GM19397 (cell line): ENCODE data around the gene LRP6.

Experiments used
- ATAC-seq: cut with Tn5 transposase; IDR thresholded peaks from one replicate; pipeline ENCODE4 v1.9.1; 2021; ENCODE audit warnings: mild to moderate bottlenecking, moderate library complexity; ENCODE audit not compliant: unreplicated experiment

LRP6 gene

DNA sequence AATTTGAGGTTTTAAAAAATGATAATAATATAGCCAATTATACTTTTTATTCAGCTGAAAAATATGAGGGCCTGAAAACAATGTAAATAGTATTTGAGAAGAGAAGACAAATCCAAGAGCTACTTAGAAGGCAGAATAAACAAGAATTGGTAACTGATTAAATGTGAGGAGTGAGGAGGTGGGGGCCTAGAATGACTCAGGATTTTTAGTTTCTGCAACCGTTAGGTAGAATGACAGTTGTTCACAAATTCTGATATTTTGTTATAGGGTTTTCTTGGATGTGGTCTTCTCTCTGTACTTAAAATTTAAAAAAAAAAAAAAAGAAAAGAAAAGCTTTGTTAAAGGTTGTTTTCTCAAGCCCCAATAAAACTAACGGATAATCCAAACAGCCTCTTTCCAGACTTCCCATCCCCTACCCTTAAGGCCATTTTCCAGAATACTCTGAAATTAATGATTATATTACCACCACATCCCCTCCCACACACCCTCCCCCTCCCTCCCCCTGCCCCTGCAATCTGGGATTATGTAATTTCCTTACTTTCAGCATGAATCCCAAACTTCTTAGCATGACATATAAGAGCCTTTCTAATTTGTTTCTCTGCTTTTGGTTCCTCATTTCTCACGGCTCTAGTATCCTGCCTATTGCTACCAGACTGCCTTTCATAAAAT is 50.4 kb downstream of the LRP6 start:
- ATAC-seq: no peak

- no peak for ATAC-seq
Measured at GRCh38 chr12:12214635-12215131, 52.2 kb downstream of the LRP6 start.

- ATAC-seq: no peak
Measured at GRCh38 chr12:12214201-12214600, 52.6 kb downstream of the LRP6 start.

DNA sequence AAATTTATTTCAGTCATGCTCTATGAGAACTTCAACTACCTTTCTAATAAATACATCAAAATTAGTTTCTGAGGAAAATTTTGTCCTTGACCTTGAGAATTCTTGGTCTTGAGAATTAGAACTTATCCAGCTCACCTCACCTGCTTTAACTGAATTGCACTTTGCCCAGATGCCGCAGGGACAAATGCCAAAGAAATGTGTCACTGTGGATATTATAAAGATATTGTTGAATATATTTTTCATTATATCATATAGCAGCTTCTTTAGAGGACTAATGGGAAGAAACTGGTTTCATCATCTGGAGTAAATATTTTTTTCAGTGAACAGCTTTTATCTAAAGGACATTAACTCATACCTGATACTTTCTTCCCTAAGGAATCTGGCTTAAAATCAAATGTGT is 54.1 kb downstream of the LRP6 start:
- ATAC-seq: no peak

- ATAC-seq: no peak
Measured at GRCh38 chr12:12210983-12211382, 55.9 kb downstream of the LRP6 start.

GRCh38 chr12:12210416-12210815 is 56.4 kb downstream of the LRP6 start:
- ATAC-seq: no peak

GRCh38 chr12:12209675-12210074 is 57.2 kb downstream of the LRP6 start:
- ATAC-seq: no peak

DNA sequence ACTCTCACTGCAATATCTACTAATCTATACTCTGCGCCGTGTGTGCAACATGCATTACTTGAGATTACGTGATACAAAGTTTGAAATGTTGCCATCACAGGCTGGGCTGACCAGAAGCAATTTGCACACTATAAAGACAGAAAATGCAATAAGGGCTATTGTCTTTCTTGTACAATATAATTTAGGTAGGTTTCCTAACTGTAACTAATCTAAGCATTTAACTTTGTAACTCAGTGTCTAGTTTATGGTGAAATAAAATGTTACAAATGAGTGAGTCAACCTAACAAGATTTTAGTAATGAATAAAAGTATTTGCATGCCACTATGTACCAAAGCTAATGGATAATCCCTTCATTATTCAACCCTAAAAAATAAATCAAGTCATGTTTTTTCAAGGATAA is 57.8 kb downstream of the LRP6 start:
- no peak for ATAC-seq

DNA sequence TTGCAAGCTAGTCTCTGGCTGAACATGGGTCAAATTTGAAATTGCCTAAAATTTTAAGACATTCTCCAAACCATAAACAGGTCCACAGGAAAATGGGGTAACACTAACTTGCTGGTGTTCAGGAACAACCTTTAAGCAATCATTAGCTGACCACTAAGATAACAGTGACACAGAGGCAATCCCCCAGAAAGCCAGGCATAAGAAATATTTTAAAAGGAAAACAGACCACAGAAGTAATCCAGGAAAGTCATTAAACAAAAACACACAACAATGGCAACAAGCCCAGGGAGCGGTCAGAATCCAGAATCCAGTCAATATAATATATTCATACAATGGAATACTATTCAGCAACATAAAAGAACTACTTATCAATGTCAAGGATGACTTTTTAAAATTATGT is 59.1 kb downstream of the LRP6 start:
- no peak for ATAC-seq

GRCh38 chr12:12206776-12207388 is 60.0 kb downstream of the LRP6 start:
- ATAC-seq: no peak

DNA sequence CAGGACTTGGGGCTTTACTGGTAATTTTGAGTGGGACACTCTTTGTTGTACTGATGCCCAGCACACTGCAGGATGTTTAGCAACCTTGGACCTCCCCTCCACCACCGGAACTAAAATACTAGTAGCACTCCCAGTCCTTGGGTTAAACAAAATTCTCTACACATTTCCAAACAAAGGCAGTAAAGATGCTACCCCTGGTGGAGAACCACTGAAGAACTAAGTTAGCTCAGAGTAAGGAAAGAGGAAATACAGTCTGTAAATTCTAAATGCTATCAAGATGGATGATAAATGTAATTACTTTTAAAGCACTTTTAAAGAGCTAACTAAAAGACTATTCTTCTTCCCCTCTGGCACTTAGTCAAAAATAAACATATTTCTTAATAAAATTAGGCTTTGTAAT is 64.1 kb downstream of the LRP6 start:
- no peak for ATAC-seq

DNA sequence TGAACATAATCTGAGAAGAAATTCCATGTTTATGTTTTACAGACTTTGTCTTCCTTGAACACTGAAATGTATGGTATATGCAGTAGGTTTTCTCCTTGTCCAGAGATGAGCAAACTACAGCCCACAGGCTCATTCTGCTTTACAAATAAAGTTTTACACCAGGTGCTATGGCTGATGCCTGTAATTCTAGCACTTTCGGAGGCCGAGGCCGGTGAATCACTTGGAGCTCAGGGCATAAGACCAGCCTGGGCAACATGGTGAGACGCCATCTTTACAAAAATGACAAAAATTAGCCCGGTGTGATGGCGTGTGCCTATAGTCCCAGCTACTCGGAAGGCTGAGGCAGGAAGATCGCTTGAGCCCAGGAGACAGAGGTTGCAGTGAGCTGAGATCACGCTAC is 64.7 kb downstream of the LRP6 start:
- ATAC-seq: no peak

DNA sequence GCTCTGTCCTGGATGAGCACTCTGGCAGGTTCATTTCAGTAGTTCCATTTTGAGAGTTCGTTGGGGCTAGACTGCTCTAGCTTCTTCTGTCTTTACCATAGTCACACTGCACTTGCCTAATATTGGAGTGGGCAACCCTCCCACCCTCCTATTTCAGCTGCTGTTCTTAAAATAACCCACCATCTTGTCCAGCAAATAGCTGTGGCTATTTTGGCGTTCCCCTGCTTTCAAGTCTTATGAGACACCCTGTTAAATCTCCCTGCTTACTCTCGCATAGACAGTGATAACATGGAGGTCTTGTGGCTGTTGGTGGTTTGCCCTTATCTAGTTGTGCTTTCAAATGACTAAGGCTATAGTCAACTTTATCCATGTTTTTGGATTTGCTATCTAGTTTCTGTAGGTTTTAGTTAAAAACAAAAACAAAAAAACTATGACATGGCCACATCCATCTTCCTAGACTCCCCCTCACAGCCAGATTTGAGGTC is 65.5 kb downstream of the LRP6 start:
- no peak for ATAC-seq

DNA sequence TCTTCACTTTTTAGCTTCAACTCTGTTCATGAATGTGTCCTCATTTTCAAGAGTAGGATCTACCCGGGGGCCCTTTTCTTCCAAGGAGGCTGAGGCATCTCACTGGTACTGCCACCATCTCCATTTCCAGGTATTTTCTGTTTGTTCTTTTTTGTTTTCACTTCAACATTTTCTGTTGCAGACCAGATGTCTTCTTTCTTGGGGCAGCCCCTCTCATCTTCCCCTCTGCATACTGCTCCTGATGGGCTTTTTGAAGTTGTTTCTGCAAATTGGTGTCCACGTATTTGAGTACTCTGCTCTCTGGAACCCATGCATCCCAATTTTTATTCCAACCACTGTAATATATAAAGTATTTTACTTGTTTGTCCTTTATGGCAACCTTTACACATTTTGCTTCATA is 66.5 kb downstream of the LRP6 start:
- ATAC-seq: no peak

GRCh38 chr12:12198124-12198523 is 68.7 kb downstream of the LRP6 start:
- no peak for ATAC-seq

GRCh38 chr12:12197128-12197527 is 69.7 kb downstream of the LRP6 start:
- ATAC-seq: no peak

GRCh38 chr12:12195516-12195915 is 71.3 kb downstream of the LRP6 start:
- ATAC-seq: no peak

- no peak for ATAC-seq
Measured at GRCh38 chr12:12195081-12195480, 71.8 kb downstream of the LRP6 start.

DNA sequence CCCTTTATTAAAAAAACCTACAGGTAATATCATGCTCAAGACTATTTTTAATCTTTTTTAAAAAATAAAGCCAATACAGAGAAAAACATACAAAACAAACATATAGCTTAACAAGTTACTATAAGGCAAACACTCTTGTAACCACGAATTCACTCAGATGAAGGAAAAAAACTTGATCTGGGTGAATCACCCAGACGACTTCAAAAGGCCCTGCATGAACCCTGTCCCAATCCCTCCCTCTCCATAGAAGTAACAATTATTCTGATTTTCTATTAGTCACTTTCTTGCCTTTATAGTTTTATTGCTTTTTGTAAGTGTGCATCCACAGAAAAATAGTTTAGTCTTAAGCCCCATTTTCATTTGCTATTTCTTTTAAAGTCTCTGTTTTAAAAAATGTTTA is 72.6 kb downstream of the LRP6 start:
- ATAC-seq: no peak

GRCh38 chr12:12191008-12191407 is 75.8 kb downstream of the LRP6 start:
- ATAC-seq: no peak

- ATAC-seq: no peak
Measured at GRCh38 chr12:12190087-12190809, 76.6 kb downstream of the LRP6 start.

DNA sequence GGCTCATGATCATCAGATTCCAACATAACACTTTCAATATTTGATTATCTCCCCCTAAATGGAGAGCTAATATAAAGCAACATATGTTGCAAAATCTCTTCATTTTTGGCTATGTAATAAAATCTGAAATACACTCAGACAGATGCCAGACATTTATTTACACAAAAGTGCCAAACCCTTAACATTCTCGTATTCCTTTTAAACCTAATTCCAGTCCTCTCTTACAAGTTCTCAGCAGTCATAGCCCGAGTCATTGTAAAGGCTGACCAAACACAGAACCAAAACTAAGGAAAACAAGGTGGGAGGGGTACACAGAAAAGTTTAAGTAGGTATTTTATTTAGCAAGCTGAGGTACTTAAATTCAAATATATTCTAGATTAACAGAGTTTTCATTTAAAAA is 81.4 kb downstream of the LRP6 start:
- no peak for ATAC-seq
